ENCODE measurements around the gene CRELD2.

DNA sequence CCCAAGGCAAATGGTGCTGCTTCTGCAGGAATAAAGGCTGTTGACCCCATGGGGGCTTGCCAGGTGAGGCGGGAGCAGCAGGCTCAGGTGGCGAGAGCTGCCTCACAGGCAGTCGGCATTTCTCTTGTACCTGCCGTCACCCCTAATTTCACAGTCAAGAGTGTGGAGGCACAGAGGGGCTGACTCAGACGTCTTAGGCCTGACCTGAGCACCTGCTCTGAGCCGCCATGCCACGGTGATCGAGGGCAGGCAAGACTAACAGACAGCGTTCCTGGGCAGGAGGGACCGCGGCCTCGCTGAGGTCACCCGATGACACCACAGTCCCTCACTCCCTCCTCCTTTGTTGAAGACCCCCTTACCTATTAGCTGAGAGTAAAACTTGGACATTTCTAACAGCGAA lies 5.4 kb upstream of the CRELD2 start:
- TF ChIP-seq CEBPB (IDR thresholded peaks at IDR 0.05) (no peak), MAFK (IDR thresholded peaks at IDR 0.05; ENCODE audit: partially characterized antibody) (no peak), POLR2A (IDR thresholded peaks at IDR 0.05; ENCODE audit: low read length) (no peak), HDAC2 (IDR thresholded peaks at IDR 0.05) (no peak), GATA3 (IDR thresholded peaks at IDR 0.05; ENCODE audit: borderline replicate concordance) (no peak)
- TF ChIP-seq, protein P1, sequence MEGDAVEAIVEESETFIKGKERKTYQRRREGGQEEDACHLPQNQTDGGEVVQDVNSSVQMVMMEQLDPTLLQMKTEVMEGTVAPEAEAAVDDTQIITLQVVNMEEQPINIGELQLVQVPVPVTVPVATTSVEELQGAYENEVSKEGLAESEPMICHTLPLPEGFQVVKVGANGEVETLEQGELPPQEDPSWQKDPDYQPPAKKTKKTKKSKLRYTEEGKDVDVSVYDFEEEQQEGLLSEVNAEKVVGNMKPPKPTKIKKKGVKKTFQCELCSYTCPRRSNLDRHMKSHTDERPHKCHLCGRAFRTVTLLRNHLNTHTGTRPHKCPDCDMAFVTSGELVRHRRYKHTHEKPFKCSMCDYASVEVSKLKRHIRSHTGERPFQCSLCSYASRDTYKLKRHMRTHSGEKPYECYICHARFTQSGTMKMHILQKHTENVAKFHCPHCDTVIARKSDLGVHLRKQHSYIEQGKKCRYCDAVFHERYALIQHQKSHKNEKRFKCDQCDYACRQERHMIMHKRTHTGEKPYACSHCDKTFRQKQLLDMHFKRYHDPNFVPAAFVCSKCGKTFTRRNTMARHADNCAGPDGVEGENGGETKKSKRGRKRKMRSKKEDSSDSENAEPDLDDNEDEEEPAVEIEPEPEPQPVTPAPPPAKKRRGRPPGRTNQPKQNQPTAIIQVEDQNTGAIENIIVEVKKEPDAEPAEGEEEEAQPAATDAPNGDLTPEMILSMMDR (IDR thresholded peaks at IDR 0.05): no peak

Data from A549 (cell line).